ENCODE data around the gene SYT9.

DNA sequence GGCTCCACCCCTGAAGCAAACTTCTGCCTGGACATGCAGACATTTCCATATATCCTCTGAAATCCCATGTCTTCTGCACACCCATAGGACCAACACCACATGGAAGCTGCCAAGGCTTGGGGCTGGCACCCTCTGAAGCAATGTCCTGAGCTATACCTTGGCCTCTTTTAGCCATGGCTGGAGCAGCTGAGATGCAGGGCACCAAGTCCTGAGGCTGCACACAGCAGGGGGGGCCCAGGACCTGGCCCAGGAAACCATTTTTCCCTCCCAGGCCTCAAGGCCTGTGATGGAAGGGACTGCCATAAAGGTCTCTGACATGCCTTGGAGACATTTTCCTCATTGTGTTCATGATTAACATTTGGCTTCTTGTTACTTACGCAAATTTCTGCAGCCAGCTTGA, 34.5 kb downstream of the SYT9 start:
- TF ChIP-seq, protein P1, sequence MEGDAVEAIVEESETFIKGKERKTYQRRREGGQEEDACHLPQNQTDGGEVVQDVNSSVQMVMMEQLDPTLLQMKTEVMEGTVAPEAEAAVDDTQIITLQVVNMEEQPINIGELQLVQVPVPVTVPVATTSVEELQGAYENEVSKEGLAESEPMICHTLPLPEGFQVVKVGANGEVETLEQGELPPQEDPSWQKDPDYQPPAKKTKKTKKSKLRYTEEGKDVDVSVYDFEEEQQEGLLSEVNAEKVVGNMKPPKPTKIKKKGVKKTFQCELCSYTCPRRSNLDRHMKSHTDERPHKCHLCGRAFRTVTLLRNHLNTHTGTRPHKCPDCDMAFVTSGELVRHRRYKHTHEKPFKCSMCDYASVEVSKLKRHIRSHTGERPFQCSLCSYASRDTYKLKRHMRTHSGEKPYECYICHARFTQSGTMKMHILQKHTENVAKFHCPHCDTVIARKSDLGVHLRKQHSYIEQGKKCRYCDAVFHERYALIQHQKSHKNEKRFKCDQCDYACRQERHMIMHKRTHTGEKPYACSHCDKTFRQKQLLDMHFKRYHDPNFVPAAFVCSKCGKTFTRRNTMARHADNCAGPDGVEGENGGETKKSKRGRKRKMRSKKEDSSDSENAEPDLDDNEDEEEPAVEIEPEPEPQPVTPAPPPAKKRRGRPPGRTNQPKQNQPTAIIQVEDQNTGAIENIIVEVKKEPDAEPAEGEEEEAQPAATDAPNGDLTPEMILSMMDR (IDR thresholded peaks at IDR 0.05), result no peak
- no peak for TF ChIP-seq POLR2A (IDR thresholded peaks at IDR 0.05)

Measured in vagina (tissue), 2 donors.